IPS DF 4.7 (cell line): Measurements from ENCODE around the gene SOX6.
"Not testable (repeated sequence)": the region's sequence is repeated elsewhere in the genome, so short reads cannot be mapped to it uniquely, and the experiment has no call there.

Experiments used
- DNase-seq: peaks from one replicate; pipeline ENCODE4 v3.0.0-alpha.2; 2013; ENCODE audit warnings: low spot score; ENCODE audit errors: extremely low read depth

The SOX6 gene

GRCh38 chr11:16154715-16155396 is 201.5 kb downstream of the SOX6 start:
- no peak for DNase-seq

- no peak for DNase-seq
Observed at GRCh38 chr11:16153951-16154350, 202.4 kb downstream of the SOX6 start.

GRCh38 chr11:16151138-16151537 is 205.2 kb downstream of the SOX6 start:
- no peak for DNase-seq

- DNase-seq, result no peak
Observed at GRCh38 chr11:16149476-16149875, 206.9 kb downstream of the SOX6 start.

GRCh38 chr11:16148301-16148931 is 207.9 kb downstream of the SOX6 start:
- no peak for DNase-seq

GRCh38 chr11:16146980-16147379 is 209.4 kb downstream of the SOX6 start:
- not testable (repeated sequence) for DNase-seq

- not testable (repeated sequence) for DNase-seq
Observed at GRCh38 chr11:16141614-16142013, 214.7 kb downstream of the SOX6 start.

GRCh38 chr11:16141162-16141561 is 215.2 kb downstream of the SOX6 start:
- not testable (repeated sequence) for DNase-seq

GRCh38 chr11:16136792-16137390 is 219.5 kb downstream of the SOX6 start:
- no peak for DNase-seq

GRCh38 chr11:16133867-16134266 is 222.5 kb downstream of the SOX6 start:
- no peak for DNase-seq

- no peak for DNase-seq
Observed at GRCh38 chr11:16127732-16128131, 228.6 kb downstream of the SOX6 start.

GRCh38 chr11:16126362-16126761 is 230.0 kb downstream of the SOX6 start:
- no peak for DNase-seq

- DNase-seq, result no peak
Observed at GRCh38 chr11:16125796-16126195, 230.6 kb downstream of the SOX6 start.

- no peak for DNase-seq
Observed at GRCh38 chr11:16124390-16124789, 232.0 kb downstream of the SOX6 start.

- DNase-seq, result no peak
Observed at GRCh38 chr11:16121853-16122252, 234.5 kb downstream of the SOX6 start.

GRCh38 chr11:16120008-16120407 is 236.3 kb downstream of the SOX6 start:
- DNase-seq, result no peak

GRCh38 chr11:16117989-16118756 is 238.2 kb downstream of the SOX6 start:
- DNase-seq, result no peak

GRCh38 chr11:16114978-16115871 is 241.1 kb downstream of the SOX6 start:
- DNase-seq, result no peak

- no peak for DNase-seq
Observed at GRCh38 chr11:16114431-16114830, 241.9 kb downstream of the SOX6 start.

GRCh38 chr11:16111690-16112089 is 244.7 kb downstream of the SOX6 start:
- DNase-seq, result no peak

GRCh38 chr11:16110886-16111285 is 245.5 kb downstream of the SOX6 start:
- no peak for DNase-seq
